Measurements from ENCODE around the gene PRSS57.

PRSS57 gene

DNA sequence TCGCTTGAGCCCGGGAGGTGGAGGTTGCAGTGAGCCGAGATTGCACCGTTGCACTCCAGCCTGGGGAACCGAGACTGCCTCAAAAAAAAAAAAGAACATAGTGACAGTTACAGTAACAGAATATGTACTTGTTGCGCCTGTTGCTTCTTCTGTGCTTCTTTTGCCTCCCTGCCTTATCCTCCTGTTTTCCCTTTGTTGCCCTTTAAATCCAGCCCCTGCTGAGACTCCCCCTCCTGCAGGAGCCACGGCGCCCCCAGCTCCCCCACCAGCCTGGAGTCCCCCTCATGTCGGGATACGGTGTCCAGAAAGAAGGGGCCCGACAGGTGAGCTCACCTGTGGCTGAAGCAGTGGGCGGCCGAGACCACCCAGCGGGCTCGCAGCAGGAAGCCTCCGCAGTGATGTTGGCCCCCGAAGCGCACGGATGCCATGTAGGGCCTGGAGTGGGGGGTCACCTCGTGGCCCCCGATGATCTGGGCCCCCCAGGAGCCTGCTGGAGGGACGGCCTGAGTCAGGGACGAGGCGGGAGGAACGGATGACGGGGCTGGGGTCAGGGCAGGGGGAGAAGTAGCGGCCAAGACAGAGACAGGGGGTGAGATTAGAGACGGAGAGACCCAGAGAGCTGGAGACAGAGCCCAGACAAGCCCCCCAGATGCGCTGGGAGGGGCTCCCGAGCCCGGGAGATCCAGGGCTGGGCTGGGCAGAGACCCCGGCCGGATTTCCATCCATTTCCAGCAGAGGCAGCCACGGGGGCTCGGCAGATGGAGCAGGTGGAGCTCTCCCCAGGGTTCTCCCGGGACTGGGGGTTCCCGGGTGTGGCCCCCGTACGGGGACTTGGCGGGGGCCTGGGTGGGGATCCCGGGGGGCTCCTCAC, 536 bp downstream of the PRSS57 start:
- no peak for DNase-seq

DNA sequence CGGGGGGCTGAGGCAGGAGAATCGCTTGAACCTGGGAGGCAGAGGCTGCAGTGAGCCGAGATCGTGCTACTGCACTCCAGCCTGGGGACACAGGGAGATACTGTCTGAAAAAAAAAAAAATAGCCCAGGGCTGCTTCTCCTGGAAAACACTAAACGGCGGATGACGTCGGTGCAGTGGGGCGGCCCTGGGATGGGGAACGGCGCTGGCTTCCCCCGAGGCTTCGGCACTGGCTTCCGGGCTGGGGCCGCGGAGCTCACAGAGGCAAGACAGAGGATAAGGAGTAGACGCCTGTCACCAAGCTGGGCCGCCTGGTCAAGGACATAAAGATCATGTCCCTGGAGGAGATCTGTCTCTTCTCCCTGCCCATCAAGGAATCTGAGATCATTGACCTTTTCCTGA, 5.0 kb downstream of the PRSS57 start:
- DNase-seq, result no peak

DNA sequence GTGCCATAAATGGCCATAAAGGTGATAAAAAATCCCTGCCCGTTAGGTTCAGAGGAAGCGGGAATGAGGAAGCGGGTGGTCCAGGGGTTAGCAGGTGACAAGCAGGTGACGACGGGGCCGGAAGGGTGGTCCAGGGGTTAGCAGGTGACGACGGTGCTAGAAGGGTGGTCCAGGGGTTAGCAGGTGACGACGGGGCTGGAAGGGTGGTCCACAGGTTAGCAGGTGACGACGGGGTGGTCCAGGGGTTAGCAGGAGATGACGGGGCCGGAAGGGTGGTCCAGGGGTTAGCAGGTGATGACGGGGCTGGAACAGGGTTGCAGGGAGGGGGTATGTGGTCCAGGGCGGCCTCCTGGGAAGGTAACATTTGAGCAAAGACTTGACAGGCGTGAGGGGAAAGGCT, 6.3 kb downstream of the PRSS57 start:
- DNase-seq, result no peak

DNA sequence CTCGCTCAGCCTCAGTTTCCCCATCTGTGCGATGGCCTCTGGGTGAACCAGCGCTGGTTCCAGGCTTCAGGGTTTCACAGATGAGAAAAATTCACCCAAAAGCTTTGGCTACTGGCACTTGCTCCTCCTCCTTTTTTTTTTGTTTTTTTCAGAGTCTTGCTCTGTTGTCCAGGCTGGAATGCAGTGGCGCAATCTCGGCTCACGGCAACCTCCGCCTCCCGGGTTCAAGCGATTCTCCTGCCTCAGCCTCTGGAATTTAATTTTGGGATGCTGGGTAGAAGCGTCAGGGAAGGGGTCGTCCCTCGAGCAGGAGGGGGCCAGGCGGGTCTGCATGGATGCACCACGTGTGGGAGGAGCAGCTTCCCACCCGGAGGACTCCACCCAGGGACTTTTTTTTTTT, 7.0 kb downstream of the PRSS57 start:
- DNase-seq, result no peak

DNA sequence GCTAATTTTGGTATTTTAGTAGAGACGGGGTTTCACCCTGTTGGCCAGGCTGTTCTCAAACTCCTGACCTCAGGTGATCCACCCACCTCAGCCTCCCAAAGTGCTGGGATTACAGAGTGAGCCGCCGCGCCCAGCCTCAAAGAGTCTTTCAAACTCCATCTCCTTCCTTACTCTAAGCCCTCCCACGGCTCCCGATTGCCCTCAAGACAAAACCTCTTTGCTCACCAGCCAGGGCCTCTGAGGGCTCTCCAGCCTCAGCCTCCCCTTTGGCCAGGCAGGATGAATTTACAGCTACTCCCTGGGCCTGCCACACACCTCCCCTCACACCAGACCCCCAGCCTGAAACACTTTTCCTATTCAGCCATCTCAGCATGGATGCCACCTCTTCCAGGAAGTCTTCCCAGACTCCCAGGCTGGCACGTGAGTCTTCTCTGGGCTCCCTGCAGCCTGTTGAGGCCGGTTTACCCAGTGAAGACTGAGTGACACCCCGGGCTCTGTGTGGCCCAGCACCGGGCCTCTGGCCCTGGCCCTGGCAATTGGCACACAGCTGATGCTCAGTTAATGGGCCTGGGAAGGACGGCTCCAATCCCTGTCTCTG, 7.6 kb downstream of the PRSS57 start:
- no peak for DNase-seq

DNA sequence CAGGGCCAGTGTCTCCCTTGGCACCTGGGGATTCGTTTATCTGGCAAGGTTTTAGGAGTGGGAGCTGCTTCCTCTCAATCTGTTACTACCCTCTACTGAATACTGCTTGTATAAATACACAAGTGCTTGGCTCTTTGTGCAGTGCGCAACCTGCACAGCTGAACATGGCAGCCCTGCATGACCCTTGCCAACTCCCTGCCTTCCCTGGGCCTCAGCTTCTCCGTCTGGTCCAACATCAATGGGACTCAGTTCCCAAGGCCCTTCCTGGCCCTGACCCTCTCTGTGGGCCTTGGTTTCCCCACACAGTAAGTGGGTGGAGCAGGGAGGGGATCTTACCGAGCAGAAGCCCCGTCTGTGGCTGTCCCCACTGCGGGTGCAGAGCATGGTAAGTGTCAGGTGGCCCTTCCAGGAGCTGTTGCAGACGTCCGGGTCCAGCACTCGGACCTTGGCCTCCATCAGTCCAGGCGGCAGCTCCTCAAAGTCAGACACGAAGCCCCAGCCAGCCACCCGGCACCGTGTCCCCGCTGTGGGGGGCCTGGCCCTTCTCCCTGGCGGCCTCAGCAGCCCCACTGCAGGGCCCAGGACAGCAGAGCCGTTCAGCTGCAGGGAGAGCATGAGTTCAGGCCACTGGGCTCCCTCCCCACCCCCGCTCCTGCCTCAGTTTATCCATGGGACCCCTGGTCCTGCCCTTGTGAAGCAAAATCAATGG, 8.5 kb downstream of the PRSS57 start:
- no peak for DNase-seq

DNA sequence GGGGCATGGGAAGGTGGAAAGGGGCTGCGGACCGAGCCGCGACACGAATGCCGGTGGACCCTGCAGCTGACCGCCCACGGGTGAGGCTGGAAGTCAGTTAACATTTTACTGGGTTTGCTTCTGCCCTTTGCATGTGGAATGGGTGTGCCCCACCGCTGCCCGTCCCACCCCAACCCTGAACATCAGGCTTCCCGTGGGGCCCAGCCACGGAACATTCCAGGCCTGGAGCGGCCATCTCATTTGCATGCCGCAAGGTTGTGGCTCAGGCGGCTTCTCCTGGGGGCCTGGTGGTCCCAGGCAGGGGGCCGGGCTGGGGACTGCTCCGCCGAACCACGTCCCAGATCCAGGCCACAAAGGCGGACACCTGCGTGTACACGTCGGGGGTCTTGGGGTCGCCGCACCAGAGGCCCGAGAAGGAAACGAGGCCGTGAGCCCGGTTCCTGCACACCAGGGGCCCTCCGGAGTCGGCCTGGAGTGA, 9.8 kb downstream of the PRSS57 start:
- DNase-seq, result no peak

DNA sequence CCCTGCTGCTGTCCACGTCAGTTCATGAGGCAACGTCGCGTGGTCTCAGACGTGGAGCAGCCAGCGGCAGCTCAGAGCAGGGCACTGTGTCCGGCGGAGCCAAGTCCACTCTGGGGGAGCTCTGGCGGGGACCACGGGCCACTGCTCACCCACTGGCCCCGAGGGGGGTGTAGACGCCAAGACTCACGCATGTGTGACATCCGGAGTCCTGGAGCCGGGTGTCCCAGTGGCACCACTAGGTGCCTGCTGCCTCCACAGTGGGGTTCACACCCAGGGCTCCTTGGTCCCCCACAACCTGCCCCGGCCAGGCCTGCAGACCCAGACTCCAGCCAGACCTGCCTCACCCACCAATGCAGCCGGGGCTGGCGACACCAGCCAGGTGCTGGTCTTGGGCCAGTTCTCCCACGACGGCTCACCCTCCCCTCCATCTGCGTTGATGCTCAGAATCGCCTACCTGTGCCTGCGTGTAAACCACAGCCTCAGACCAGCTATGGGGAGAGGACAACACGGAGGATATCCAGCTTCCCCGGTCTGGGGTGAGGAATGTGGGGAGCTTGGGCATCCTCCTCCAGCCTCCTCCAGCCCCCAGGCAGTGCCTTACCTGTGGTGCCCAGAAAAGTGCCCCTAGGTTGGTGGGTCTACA, 12.5 kb downstream of the PRSS57 start:
- DNase-seq, result no peak

DNA sequence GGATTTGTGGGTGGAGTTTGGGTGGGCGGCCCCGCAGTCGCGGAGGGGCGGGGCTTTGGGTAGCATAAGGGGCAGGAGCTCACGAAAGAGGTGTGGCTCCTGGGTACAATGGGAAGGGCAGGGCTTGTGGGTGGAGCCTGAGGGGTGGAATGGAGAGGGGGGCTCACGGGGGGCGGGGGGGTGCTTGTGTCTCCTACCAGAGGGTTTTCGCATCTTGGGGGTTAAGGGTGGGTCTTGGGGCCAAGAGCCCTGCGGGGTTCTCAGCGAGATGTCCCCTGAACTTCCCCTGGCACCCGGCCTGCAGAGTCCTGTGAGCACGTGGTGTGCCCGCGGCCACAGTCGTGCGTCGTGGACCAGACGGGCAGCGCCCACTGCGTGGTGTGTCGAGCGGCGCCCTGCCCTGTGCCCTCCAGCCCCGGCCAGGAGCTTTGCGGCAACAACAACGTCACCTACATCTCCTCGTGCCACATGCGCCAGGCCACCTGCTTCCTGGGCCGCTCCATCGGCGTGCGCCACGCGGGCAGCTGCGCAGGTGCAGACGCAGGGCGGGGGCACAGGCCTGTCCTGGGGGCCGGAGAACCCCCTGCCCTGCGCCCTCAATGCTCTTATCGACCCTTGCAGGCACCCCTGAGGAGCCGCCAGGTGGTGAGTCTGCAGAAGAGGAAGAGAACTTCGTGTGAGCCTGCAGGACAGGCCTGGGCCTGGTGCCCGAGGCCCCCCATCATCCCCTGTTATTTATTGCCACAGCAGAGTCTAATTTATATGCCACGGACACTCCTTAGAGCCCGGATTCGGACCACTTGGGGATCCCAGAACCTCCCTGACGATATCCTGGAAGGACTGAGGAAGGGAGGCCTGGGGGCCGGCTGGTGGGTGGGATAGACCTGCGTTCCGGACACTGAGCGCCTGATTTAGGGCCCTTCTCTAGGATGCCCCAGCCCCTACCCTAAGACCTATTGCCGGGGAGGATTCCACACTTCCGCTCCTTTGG, 13.9 kb downstream of the PRSS57 start:
- peak in 3 of 51 donors; percentile 47 to 73 (median 53) for DNase-seq

DNA sequence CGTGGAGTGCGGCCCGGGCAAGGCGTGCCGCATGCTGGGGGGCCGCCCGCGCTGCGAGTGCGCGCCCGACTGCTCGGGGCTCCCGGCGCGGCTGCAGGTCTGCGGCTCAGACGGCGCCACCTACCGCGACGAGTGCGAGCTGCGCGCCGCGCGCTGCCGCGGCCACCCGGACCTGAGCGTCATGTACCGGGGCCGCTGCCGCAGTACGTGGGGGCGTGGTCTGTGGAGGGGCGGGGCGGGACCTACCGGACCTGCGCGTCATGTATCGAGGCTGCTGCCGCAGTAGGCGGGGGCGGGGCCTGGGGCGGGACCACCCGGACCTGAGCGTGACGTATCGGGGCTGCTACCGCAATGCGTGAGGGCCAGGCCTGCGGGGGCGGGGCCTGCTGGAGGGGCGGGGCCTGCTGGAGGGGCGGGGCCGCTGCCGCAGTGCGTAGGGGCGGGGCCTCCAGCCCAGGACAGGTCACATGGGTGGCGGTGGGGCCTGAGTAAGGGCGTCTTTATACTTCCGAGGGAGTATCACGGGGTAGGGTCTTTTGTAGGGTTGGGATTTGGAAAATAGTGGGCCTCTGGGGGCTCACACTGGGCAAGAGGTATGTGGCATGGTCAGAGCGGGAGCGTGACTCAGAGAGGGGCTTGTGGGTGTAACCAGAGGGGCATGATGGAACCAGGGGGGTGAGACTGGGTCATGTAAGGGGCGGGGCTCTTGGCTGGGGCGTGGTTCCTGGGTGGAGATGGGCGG, 14.8 kb downstream of the PRSS57 start:
- DNase-seq, result peak; percentile 77 to 100 (median 98)

DNA sequence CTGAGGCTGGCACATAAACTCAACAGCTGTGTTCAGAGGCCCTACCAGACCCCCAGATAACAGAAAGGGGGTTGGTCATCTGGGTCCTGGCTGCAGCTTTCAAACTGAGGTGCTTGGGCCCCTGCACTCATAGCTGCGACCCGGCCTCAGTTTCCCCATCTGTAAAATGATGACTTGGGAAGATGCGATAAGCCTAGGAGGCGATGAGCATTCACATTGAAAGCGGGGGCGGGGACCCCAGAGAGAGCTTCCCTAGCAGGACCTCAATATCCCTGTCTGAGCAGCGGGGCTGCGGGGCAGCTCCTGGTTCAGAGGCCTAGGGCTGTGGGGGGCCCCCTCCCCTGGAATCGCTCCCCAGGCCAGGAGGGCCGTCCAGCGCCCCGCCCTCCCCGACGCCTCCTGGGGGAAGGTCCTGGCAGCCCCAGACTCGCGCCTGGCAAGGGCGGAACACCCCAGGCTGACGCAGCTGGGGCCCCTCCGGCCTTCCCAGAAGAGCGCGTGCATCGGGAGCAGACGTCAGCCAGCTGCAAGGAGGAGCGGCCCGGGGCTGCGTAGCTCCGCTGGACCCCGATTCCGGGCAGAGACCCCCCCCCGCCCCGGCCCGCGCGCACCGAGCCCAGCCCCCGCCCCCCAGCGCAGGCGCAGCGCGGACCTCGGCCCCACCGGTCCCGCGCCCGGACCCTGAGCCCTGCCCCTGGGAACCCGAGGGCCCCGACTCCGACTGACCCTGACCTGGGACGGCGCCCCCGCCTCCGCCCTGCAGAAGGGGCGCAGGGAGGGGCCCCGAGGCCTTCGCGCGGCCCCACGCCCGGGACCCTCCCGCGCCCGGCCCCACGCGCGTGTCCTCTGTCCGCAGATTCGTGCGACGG, 15.6 kb downstream of the PRSS57 start:
- DNase-seq, result peak in 35 of 51 donors; percentile 15 to 74 (median 54)

DNA sequence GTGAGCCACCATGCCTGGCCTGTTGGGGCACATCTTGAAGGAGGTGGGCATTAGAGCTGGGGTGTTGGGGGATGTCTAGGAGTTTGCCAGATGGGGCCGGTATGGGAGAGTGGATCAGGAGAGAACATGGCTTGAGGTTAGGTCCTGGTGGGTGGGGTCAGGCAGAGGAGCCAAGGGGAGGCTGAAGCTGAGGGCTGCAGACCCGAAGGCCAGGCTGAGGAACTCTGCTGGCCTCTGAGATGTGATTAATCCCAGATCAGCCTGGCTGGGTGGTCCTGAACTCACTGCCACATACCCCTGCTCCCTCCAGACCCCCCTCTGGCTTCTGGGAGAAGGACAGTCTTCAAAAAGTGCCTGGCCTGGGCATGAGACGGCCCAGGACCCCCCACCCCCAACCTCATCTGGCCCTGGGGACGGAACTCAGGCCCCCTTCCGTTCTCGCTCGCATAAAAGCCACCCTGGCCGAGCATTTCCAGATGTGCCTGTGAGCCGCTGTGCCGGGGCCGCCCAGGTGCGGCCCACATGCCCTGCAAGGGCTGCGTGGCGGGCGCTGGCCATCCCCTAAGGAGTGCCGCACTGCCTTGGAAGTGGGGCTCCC, 16.4 kb downstream of the PRSS57 start:
- DNase-seq, result no peak

DNA sequence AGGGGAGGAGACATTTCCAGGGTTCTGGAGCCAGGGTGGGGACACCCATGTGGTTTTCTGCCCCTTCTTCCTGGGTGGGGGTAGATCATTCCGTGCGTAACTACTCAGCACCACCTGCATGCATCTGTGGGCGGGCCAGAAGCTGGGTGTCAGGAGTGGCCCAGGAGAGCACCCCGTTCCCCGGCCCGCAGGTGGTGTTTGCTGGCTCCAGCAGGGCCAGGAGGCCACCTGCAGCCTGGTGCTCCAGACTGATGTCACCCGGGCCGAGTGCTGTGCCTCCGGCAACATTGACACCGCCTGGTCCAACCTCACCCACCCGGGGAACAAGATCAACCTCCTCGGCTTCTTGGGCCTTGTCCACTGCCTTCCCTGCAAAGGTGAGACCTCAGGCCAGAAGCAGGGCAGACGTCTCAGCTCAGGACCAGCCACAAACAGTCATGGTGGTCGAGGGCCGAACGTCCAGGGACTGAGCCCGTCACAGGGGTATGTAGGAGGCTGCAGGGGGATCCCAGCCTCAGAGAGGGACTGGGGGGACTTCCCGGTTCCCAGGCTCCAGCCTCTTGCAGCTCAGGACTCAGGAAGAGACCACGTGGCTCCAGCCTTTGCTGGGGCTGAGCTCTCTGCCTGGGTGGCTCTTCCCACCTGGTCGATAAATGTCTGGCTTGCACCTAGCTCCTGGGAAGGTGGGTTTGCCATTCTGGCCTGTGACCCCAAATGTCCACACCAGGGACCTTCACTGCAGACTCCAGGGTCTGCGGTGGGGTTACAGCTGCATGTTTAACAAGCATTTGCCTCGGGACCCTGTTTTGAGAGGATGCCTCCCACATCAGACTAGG, 17.4 kb downstream of the PRSS57 start:
- DNase-seq, result no peak

DNA sequence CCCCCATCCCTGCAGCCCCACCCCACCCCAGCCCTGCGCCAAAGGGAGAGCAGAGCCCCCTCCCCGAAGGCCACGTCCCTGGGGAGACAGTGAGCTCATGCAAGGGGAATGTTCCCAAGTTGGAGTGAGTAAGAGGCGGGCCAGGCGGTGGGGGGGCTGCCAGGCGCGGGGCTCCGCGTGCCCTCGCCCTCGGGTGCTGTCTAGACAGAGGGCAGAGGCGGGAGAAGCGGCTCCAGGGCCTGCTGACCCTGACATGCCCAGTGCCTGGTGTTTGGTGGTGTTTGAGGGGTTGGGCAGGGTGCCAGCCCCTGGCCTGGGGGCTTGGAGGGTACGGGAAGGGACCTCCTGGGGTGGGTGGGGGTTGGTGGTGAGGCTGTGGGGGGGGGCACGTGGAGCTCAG, 18.1 kb downstream of the PRSS57 start:
- DNase-seq, result peak in 10 of 51 donors; percentile 6 to 65 (median 24)

DNA sequence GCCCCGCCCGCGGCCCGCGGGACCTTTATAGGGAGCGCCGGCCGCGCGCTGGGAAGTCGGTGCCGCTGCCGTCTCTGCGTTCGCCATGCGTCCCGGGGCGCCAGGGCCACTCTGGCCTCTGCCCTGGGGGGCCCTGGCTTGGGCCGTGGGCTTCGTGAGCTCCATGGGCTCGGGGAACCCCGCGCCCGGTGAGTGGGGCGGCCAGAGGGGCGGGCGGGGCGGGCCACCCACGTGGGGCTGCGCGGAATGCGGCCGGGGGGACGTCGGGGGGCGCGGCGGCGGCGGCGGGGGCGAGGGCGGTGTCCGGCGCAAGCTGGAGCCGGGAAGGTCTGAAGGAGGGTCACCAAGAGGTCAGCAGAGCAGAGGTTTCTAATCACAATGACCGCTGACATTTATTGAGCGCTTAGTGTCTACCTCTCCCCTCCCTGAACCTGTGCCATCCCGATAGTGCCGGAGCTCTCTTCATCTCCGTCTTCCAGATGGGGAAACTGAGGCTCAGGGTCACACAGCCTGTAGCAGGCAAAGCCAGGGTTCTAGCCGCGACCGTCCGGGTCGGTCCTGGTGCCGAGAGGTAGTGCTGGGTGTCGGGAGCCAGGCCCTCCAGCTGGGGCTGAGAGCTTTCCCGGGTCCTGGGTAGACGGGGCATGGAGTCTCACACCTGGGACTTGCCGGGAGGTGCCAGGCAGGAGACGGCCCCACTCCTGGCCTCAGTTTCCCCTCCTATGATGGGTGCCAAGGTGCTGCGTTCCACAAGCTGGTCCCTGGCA, 18.7 kb downstream of the PRSS57 start, which contains the start of gene FSTL3:
Gene FSTL3 (plus strand): TSS at position 54 of the 767 bp plus-strand sequence. CDS start 32 bp downstream, at position 86.
- no peak for DNase-seq

DNA sequence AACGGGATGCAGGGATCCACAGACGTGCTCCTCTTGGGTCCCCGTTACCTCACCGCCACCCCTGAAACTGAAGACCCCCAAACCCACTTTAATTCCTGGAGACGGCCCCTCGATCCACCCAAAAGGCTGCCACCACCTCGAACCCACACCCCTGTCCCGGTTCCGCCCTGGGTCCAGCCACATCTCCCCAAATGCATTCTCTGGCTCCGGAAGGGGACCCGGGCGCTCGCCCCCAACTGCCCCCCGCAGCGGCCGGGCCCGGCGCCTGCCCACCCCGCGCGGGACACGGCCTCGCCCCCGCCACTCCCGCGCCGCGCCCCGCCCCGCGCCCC, 19.3 kb downstream of the PRSS57 start:
- DNase-seq, result no peak
